ENCODE measurements around the gene MEOX1.

- TF ChIP-seq POLR2AphosphoS5 (IDR thresholded peaks at IDR 0.05; ENCODE audit: low read depth, low read length) (no peak), SIN3A (IDR thresholded peaks at IDR 0.05; ENCODE audit: borderline replicate concordance, insufficient read depth, low read length) (no peak), TAF1 (IDR thresholded peaks at IDR 0.05; ENCODE audit: borderline replicate concordance, insufficient read depth, low read length) (no peak), REST (IDR thresholded peaks at IDR 0.05; ENCODE audit: insufficient read depth in 1 of 2, low read depth in 2 of 2, low read length in 2 of 2) (no peak)
Observed at GRCh38 chr17:43618276-43618675, 43.4 kb downstream of the MEOX1 start.
